A549 (cell line): Measurements from ENCODE around the gene C2orf69.

ENCODE experiments used
- CBX8 ChIP-seq: fragments of 200-600 bp; sonication (generic); IDR thresholded peaks from 2 replicates; pipeline ENCODE4 v1.6.1; 2016
- CTCF ChIP-seq: fragments of >200 bp; sonication (Bioruptor Twin); formaldehyde crosslinking; IDR thresholded peaks from 3 replicates; pipeline ENCODE4 v1.5.1; 2016
- E2F6 ChIP-seq: IDR thresholded peaks from 2 replicates; pipeline ENCODE4 v1.6.1; 2012; ENCODE audit warnings: low read depth, borderline replicate concordance
- HDAC2 ChIP-seq: fragments of 200-600 bp; sonication (generic); IDR thresholded peaks from 2 replicates; pipeline ENCODE4 v1.6.1; 2016
- HOXA7 ChIP-seq: fragments of 250-450 bp; sonication (Bioruptor Pico); IDR thresholded peaks from 2 replicates; pipeline ENCODE4 v1.5.0; 2020; ENCODE audit warnings: mild to moderate bottlenecking, moderate library complexity
- KDM1A ChIP-seq: fragments of 200-600 bp; sonication (generic); IDR thresholded peaks from 2 replicates; pipeline ENCODE4 v1.6.1; 2016; ENCODE audit warnings: low read depth, mild to moderate bottlenecking
- MAZ ChIP-seq: fragments of 150-350 bp; IDR thresholded peaks from 2 replicates; pipeline ENCODE4 v1.6.1; 2014; ENCODE audit warnings: antibody characterized with exemption, low read depth, low read length, borderline replicate concordance
- POLR2AphosphoS2 ChIP-seq: conservative IDR thresholded peaks from 2 replicates; pipeline ENCODE4 v1.6.1; 2012; ENCODE audit warnings: low read length, improper control_type of control experiment, inconsistent platforms
- RAD21 ChIP-seq, 2 experiments: fragments of >200 bp in 1 of 2; sonication (Bioruptor Twin) in 1 of 2; formaldehyde crosslinking in 1 of 2; IDR thresholded peaks in 1 of 2; conservative IDR thresholded peaks in 1 of 2; 2 replicates in 1 of 2; 3 replicates in 1 of 2; pipeline ENCODE4 v1.6.1; 2012 to 2018; ENCODE audit warnings: inconsistent platforms in 1 of 2
- REST ChIP-seq: fragments of 200-600 bp; sonication (generic); IDR thresholded peaks from 2 replicates; pipeline ENCODE4 v1.6.1; 2016; ENCODE audit warnings: antibody characterized with exemption, mild to moderate bottlenecking, moderate library complexity
- SMC3 ChIP-seq: fragments of >200 bp; sonication (Bioruptor Twin); formaldehyde crosslinking; IDR thresholded peaks from 3 replicates; pipeline ENCODE4 v1.6.1; 2018; ENCODE audit warnings: inconsistent platforms
- USF2 ChIP-seq: fragments of 450-650 bp; IDR thresholded peaks from 2 replicates; pipeline ENCODE4 v1.6.1; 2014; ENCODE audit warnings: antibody characterized with exemption

GRCh38 chr2:199972088-199972626 is 61.1 kb downstream of the C2orf69 start:
- no peak for TF ChIP-seq HOXA7 (CRISPR knock-in tag)
- TF ChIP-seq CTCF: no peak
- TF ChIP-seq REST: no peak
- TF ChIP-seq HDAC2: no peak
- no peak for TF ChIP-seq USF2
- no peak for TF ChIP-seq POLR2AphosphoS2
- no peak for TF ChIP-seq RAD21 (conservative IDR thresholded peaks at IDR 0.05 in 1 of 2, IDR thresholded peaks at IDR 0.05 in 1 of 2)
- TF ChIP-seq MAZ: no peak
- no peak for TF ChIP-seq E2F6
- no peak for TF ChIP-seq SMC3
- TF ChIP-seq KDM1A: no peak
- no peak for TF ChIP-seq CBX8
